ENCODE data around the gene LRP3. TPM values are rescaled to one million over a fixed set of nuclear protein-coding genes. Genes with fewer than 3 reads are reported as not detected.
"Not testable (repeated sequence)": the region's sequence is repeated elsewhere in the genome, so short reads cannot be mapped to it uniquely, and the experiment has no call there.

LRP3 gene
- total RNA-seq, 2 experiments from 2014 or later: 0.14 to 0.43 TPM

GRCh38 chr19:33161201-33161600 is 32.9 kb upstream of the LRP3 start:
- ATAC-seq (ENCODE audit: low read depth) (no peak), DNase-seq (no peak)
- Mint-ChIP-seq H3K9me3 (peaks cover 2% of the 10 kb centered on the region), H3K36me3 (peaks cover 1% of the 10 kb centered on the region), H3K27me3 (no peaks in the 10 kb centered on the region), H3K4me3 (peak overlapping the region; percentile 81), H3K4me1 (peaks cover 35% of the 10 kb centered on the region), H3K27ac (peak overlapping the region; percentile 97)
- POLR2A ChIA-PET: interaction anchor here (0.5 to 8.7 kb wide), 6 partner anchors 10 to 558 kb away, joined by 3 to 122 read pairs (median 4); partner anchors contain the start of gene CEBPG

- POLR2A ChIA-PET: interaction anchor here (8.7 kb wide), 1 partner anchor 12 kb away, joined by 122 read pairs; no protein-coding TSS in a partner anchor
- no peaks in the 10 kb centered on the region for H3K27me3 Mint-ChIP-seq
- no peak overlapping the region for H3K27ac Mint-ChIP-seq
- H3K36me3 Mint-ChIP-seq: peaks cover 7% of the 10 kb centered on the region
- ATAC-seq (ENCODE audit: low read depth): no peak
- no peak for DNase-seq
- H3K9me3 Mint-ChIP-seq: peaks cover 8% of the 10 kb centered on the region
- peaks cover 26% of the 10 kb centered on the region for H3K4me1 Mint-ChIP-seq
- no peak overlapping the region for H3K4me3 Mint-ChIP-seq
These were observed 30.6 kb upstream of the LRP3 start for GRCh38 chr19:33163481-33163880.

- not testable (repeated sequence) for H3K4me1 Mint-ChIP-seq
These were observed 28.1 kb upstream of the LRP3 start for GRCh38 chr19:33166037-33166436.

GRCh38 chr19:33167438-33167837 is 26.7 kb upstream of the LRP3 start:
- Mint-ChIP-seq H3K27ac (no peak overlapping the region), H3K36me3 (peaks cover 10% of the 10 kb centered on the region), H3K27me3 (no peaks in the 10 kb centered on the region), H3K9me3 (peaks cover 12% of the 10 kb centered on the region), H3K4me3 (no peak overlapping the region), H3K4me1 (no peaks in the 10 kb centered on the region)
- POLR2A ChIA-PET: no interaction called here
- ATAC-seq (ENCODE audit: low read depth) (no peak), DNase-seq (no peak)

More at GRCh38 chr19:33166037-33166436, 28.1 kb upstream of the LRP3 start:
- not testable (repeated sequence) for H3K27ac Mint-ChIP-seq; ATAC-seq (ENCODE audit: low read depth); DNase-seq; H3K27me3 Mint-ChIP-seq; H3K36me3 Mint-ChIP-seq; H3K4me3 Mint-ChIP-seq
- POLR2A ChIA-PET: interaction anchor here (1.0 kb wide), 1 partner anchor 11 kb away, joined by 9 read pairs; no protein-coding TSS in a partner anchor
- H3K9me3 Mint-ChIP-seq: peaks cover 12% of the 10 kb centered on the region

GRCh38 chr19:33168528-33168927 is 25.6 kb upstream of the LRP3 start:
- H3K36me3 Mint-ChIP-seq: peaks cover 10% of the 10 kb centered on the region
- ATAC-seq (ENCODE audit: low read depth) (no peak), DNase-seq (no peak)
- H3K4me3 Mint-ChIP-seq: no peak overlapping the region
- H3K9me3 Mint-ChIP-seq: peaks cover 12% of the 10 kb centered on the region
- H3K27me3 Mint-ChIP-seq: no peaks in the 10 kb centered on the region
- POLR2A ChIA-PET: no interaction called here
- H3K27ac Mint-ChIP-seq: no peak overlapping the region
- no peaks in the 10 kb centered on the region for H3K4me1 Mint-ChIP-seq

- no peak for DNase-seq
- ATAC-seq (ENCODE audit: low read depth): no peak
- H3K4me1 Mint-ChIP-seq: peaks cover 11% of the 10 kb centered on the region
- peaks cover 10% of the 10 kb centered on the region for H3K36me3 Mint-ChIP-seq
- peaks cover 12% of the 10 kb centered on the region for H3K9me3 Mint-ChIP-seq
- no peak overlapping the region for H3K4me3 Mint-ChIP-seq
- peak overlapping the region; percentile 21 for H3K27ac Mint-ChIP-seq
- POLR2A ChIA-PET: interaction anchor here (1.1 kb wide), 1 partner anchor 11 kb away, joined by 3 read pairs; no protein-coding TSS in a partner anchor
- H3K27me3 Mint-ChIP-seq: no peaks in the 10 kb centered on the region
These were observed 22.8 kb upstream of the LRP3 start for GRCh38 chr19:33171222-33171795.

- Mint-ChIP-seq H3K4me1 (peaks cover 14% of the 10 kb centered on the region), H3K36me3 (peaks cover 12% of the 10 kb centered on the region)
These were observed 22.2 kb upstream of the LRP3 start for GRCh38 chr19:33171916-33172359.

GRCh38 chr19:33174186-33174585 is 19.9 kb upstream of the LRP3 start:
- H3K27ac Mint-ChIP-seq: no peak overlapping the region
- H3K27me3 Mint-ChIP-seq: peaks cover 3% of the 10 kb centered on the region
- H3K9me3 Mint-ChIP-seq: peaks cover under 1% of the 10 kb centered on the region
- H3K4me1 Mint-ChIP-seq: peaks cover 19% of the 10 kb centered on the region
- ATAC-seq (ENCODE audit: low read depth): no peak
- H3K4me3 Mint-ChIP-seq: no peak overlapping the region
- POLR2A ChIA-PET: interaction anchor here (0.6 to 6.2 kb wide), 2 partner anchors 14 to 140 kb away, joined by 4 to 122 read pairs; no protein-coding TSS in a partner anchor
- DNase-seq: no peak
- H3K36me3 Mint-ChIP-seq: peaks cover 4% of the 10 kb centered on the region

More at GRCh38 chr19:33171916-33172359, 22.2 kb upstream of the LRP3 start:
- Mint-ChIP-seq H3K27ac (no peak overlapping the region), H3K27me3 (no peaks in the 10 kb centered on the region), H3K9me3 (peaks cover 12% of the 10 kb centered on the region), H3K4me3 (no peak overlapping the region)
- POLR2A ChIA-PET: interaction anchor here (6.2 kb wide), 1 partner anchor 12 kb away, joined by 122 read pairs; no protein-coding TSS in a partner anchor
- DNase-seq (no peak), ATAC-seq (ENCODE audit: low read depth) (no peak)

GRCh38 chr19:33175156-33175782 is 18.9 kb upstream of the LRP3 start:
- H3K9me3 Mint-ChIP-seq: no peaks in the 10 kb centered on the region
- no peak overlapping the region for H3K27ac Mint-ChIP-seq
- H3K27me3 Mint-ChIP-seq: peaks cover 3% of the 10 kb centered on the region
- POLR2A ChIA-PET: interaction anchor here (0.6 to 6.2 kb wide), 7 partner anchors 10 to 58 kb away, joined by 3 to 122 read pairs (median 5); no protein-coding TSS in a partner anchor
- peaks cover 2% of the 10 kb centered on the region for H3K36me3 Mint-ChIP-seq
- DNase-seq (no peak), ATAC-seq (ENCODE audit: low read depth) (no peak)
- H3K4me1 Mint-ChIP-seq: peaks cover 19% of the 10 kb centered on the region
- H3K4me3 Mint-ChIP-seq: peak overlapping the region; percentile 96

GRCh38 chr19:33175886-33176669 is 18.1 kb upstream of the LRP3 start:
- H3K27ac Mint-ChIP-seq: peak overlapping the region; percentile 92
- ATAC-seq (ENCODE audit: low read depth) (no peak), DNase-seq (no peak)
- POLR2A ChIA-PET: interaction anchor here (0.6 to 6.2 kb wide), 15 partner anchors 10 to 595 kb away, joined by 3 to 122 read pairs (median 5); partner anchors contain the start of genes CEBPG, NUDT19 and PDCD5
- H3K4me3 Mint-ChIP-seq: peak overlapping the region; percentile 96
- no peaks in the 10 kb centered on the region for H3K9me3 Mint-ChIP-seq
- H3K36me3 Mint-ChIP-seq: peaks cover 2% of the 10 kb centered on the region
- H3K27me3 Mint-ChIP-seq: peaks cover 3% of the 10 kb centered on the region
- H3K4me1 Mint-ChIP-seq: peaks cover 19% of the 10 kb centered on the region

- ATAC-seq (ENCODE audit: low read depth) (peak; percentile 86), DNase-seq (peak; percentile 98)
- Mint-ChIP-seq H3K4me3 (peak overlapping the region; percentile 96), H3K27ac (peak overlapping the region; percentile 92), H3K4me1 (peaks cover 19% of the 10 kb centered on the region), H3K9me3 (no peaks in the 10 kb centered on the region), H3K36me3 (peaks cover 2% of the 10 kb centered on the region), H3K27me3 (peaks cover 3% of the 10 kb centered on the region)
- POLR2A ChIA-PET: interaction anchor here (0.6 to 6.2 kb wide), 17 partner anchors 10 to 596 kb away, joined by 3 to 122 read pairs (median 5); partner anchors contain the start of genes CEBPG, GPATCH1, NUDT19 and PDCD5
These were observed 17.3 kb upstream of the LRP3 start for GRCh38 chr19:33176670-33177416.

- peaks cover 19% of the 10 kb centered on the region for H3K4me1 Mint-ChIP-seq
- no peaks in the 10 kb centered on the region for H3K9me3 Mint-ChIP-seq
- H3K4me3 Mint-ChIP-seq: peak overlapping the region; percentile 96
- peak overlapping the region; percentile 92 for H3K27ac Mint-ChIP-seq
- peaks cover 3% of the 10 kb centered on the region for H3K27me3 Mint-ChIP-seq
- ATAC-seq (ENCODE audit: low read depth): peak; percentile 49
- no peak for DNase-seq
- peaks cover 2% of the 10 kb centered on the region for H3K36me3 Mint-ChIP-seq
- POLR2A ChIA-PET: interaction anchor here (0.6 to 6.2 kb wide), 11 partner anchors 11 to 597 kb away, joined by 3 to 122 read pairs (median 5); partner anchors contain the start of genes CEBPG, GPATCH1, NUDT19 and PDCD5
These were observed 16.6 kb upstream of the LRP3 start for GRCh38 chr19:33177417-33177979.

Measured in activated naive CD8-positive, alpha-beta T cell treated with anti-CD3 and anti-CD28 coated beads, Interleukin-2, amount 10 ng/mL, durations not matched to agents 7 days and 5 days (primary cell).